NCI-H1694 treated with DMSO at 0.1 percent for 48 hours (cell line): ENCODE data around the gene LRRTM3.

Experiments
- DNase-seq: peaks from one replicate; lab custom pipeline; 2025; lab: John Stamatoyannopoulos, UW

LRRTM3 gene

GRCh38 chr10:67119651-67120050 is 193.8 kb downstream of the LRRTM3 start:
- DNase-seq = no peak

GRCh38 chr10:67127441-67127840 is 201.6 kb downstream of the LRRTM3 start:
- no peak for DNase-seq

- no peak for DNase-seq
These were observed 214.8 kb downstream of the LRRTM3 start for GRCh38 chr10:67140641-67141040.

- DNase-seq = no peak
These were observed 215.5 kb downstream of the LRRTM3 start for GRCh38 chr10:67141300-67141699.

GRCh38 chr10:67144530-67144929 is 218.7 kb downstream of the LRRTM3 start:
- no peak for DNase-seq
